HepG2 (cell line): ENCODE data around the gene ZNF749.

Experiments
- BRCA1 ChIP-seq: sonication (generic); formaldehyde crosslinking; IDR thresholded peaks from 2 replicates; pipeline ENCODE4 v1.4.0; 2020; ENCODE audit warnings: missing genetic modification reagents
- ELF3 ChIP-seq: IDR thresholded peaks from 2 replicates; pipeline ENCODE4 v1.6.1; 2016; ENCODE audit warnings: missing genetic modification reagents, missing compliant biosample characterization
- ESRRA ChIP-seq: sonication (generic); formaldehyde crosslinking; IDR thresholded peaks from 2 replicates; pipeline ENCODE4 v1.5.1; 2020; ENCODE audit warnings: mild to moderate bottlenecking, low read depth, missing genetic modification reagents
- SETDB1 ChIP-seq: sonication (generic); formaldehyde crosslinking; IDR thresholded peaks from 2 replicates; pipeline ENCODE4 v1.5.1; 2020; ENCODE audit warnings: missing genetic modification reagents, mild to moderate bottlenecking, borderline replicate concordance
- SNRNP70 ChIP-seq: fragments of 200-400 bp; formaldehyde crosslinking; IDR thresholded peaks from 2 replicates; pipeline ENCODE4 v1.6.1; 2017; ENCODE audit warnings: mild to moderate bottlenecking, low read depth, low read length, moderate library complexity
- SPEN ChIP-seq: sonication (generic); formaldehyde crosslinking; IDR thresholded peaks from 2 replicates; pipeline ENCODE4 v1.5.1; 2020; ENCODE audit warnings: low read depth, mild to moderate bottlenecking, missing genetic modification reagents
- STAG1 ChIP-seq: sonication (generic); formaldehyde crosslinking; IDR thresholded peaks from 2 replicates; pipeline ENCODE4 v1.4.0; 2020; ENCODE audit warnings: missing genetic modification reagents
- TF ChIP-seq, protein P1 (sequence below): sonication (generic); IDR thresholded peaks from 2 replicates; pipeline ENCODE4 v1.6.1; 2016; ENCODE audit warnings: low read depth, borderline replicate concordance
- TF ChIP-seq, protein P2 (sequence below): sonication (generic); formaldehyde crosslinking; IDR thresholded peaks from 2 replicates; pipeline ENCODE4 v1.5.1; 2020; ENCODE audit warnings: missing genetic modification reagents, mild to moderate bottlenecking, borderline replicate concordance

DNA sequence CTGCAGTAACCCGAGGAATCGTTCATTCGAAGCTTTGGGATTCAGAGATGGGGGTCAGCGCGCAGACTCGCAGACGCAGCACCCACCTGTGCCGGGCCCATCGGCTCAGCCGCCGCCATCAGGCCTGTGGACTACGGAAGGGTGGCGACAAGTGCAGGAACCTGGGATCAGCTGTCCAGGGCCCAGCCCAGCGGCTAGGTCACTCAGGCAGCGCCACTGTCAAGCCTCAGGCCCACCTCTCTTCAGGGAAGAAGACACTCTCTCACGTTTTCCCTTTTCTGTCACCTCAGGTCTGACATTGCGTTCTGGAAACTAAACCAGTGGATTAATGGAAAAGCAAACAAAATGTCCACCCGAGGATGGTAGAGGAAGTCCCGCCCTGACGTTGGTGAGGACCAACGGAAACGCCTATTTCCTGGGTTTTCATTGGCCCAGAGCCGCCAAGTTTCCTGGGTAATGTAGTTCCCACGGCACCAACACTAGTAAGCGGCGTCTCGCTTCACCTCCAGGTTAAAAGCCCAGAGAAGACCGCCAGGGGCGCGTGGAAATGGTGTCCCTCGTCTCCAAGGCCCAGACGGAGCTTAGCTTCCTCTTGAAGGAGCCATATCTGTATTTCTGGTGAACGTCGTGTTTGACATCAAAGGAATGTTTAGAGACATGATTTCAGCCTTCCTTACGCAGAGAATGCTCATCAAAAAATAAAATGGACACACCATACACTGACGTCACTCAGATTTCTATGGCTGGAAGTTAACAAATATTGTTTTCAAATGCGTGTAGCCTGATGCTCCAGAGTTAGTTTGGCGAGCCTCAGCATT is 42.3 kb downstream of the ZNF749 start, which contains the start of gene ZNF772:
- TF ChIP-seq SETDB1 = no peak; the same call in 1 of the 2 replicates
- TF ChIP-seq, protein P1, sequence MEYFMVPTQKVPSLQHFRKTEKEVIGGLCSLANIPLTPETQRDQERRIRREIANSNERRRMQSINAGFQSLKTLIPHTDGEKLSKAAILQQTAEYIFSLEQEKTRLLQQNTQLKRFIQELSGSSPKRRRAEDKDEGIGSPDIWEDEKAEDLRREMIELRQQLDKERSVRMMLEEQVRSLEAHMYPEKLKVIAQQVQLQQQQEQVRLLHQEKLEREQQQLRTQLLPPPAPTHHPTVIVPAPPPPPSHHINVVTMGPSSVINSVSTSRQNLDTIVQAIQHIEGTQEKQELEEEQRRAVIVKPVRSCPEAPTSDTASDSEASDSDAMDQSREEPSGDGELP = peak; percentile 94
- no peak for TF ChIP-seq STAG1 (CRISPR knock-in tag)
- peak; percentile 41; the same call in 1 of the 2 replicates for TF ChIP-seq ELF3
- TF ChIP-seq ESRRA = peak; percentile 45; the same call in 1 of the 2 replicates
- TF ChIP-seq BRCA1 = no peak
- TF ChIP-seq SPEN (CRISPR knock-in tag) = peak; percentile 64; the same call in 1 of the 2 replicates
- no peak for TF ChIP-seq SNRNP70
- TF ChIP-seq, protein P2, sequence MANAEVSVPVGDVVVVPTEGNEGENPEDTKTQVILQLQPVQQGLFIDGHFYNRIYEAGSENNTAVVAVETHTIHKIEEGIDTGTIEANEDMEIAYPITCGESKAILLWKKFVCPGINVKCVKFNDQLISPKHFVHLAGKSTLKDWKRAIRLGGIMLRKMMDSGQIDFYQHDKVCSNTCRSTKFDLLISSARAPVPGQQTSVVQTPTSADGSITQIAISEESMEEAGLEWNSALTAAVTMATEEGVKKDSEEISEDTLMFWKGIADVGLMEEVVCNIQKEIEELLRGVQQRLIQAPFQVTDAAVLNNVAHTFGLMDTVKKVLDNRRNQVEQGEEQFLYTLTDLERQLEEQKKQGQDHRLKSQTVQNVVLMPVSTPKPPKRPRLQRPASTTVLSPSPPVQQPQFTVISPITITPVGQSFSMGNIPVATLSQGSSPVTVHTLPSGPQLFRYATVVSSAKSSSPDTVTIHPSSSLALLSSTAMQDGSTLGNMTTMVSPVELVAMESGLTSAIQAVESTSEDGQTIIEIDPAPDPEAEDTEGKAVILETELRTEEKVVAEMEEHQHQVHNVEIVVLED (CRISPR knock-in tag) = peak; percentile 96
